Suprapubic skin (tissue), 4 donors: ENCODE measurements around the gene MBLAC1. TPM values are rescaled to one million over a fixed set of nuclear protein-coding genes. Genes with fewer than 3 reads are reported as not detected.

Experiments used
- DNase-seq, 2 donors: peaks; one replicate each; pipeline ENCODE4 v3.0.0-alpha.2; 2019; ENCODE audit warnings: low spot score in 2 of 2
- H3K27ac ChIP-seq: fragments of 200-600 bp; sonication (generic); one replicate; pipeline ENCODE4 v1.5.1; 2019
- H3K27me3 ChIP-seq: fragments of 200-600 bp; sonication (generic); one replicate; pipeline ENCODE4 v1.5.1; 2019
- H3K36me3 ChIP-seq: fragments of 200-600 bp; sonication (generic); one replicate; pipeline ENCODE4 v1.5.1; 2019
- H3K4me1 ChIP-seq: fragments of 200-600 bp; sonication (generic); one replicate; pipeline ENCODE4 v1.5.1; 2019
- H3K4me3 ChIP-seq: fragments of 200-600 bp; sonication (generic); one replicate; pipeline ENCODE4 v1.5.1; 2019; ENCODE audit warnings: mild to moderate bottlenecking
- H3K9me3 ChIP-seq: fragments of 200-600 bp; sonication (generic); one replicate; pipeline ENCODE4 v1.5.1; 2019
- EP300 ChIP-seq: sonication (generic); formaldehyde crosslinking; IDR thresholded peaks from one replicate; pipeline ENCODE4 v1.6.1; 2017; ENCODE audit warnings: antibody characterized with exemption
- POLR2A ChIP-seq, 2 donors: fragments of 450-650 bp; IDR thresholded peaks; one replicate each; pipeline ENCODE4 v1.6.1; 2017; ENCODE audit warnings: antibody characterized with exemption in 2 of 2, mild to moderate bottlenecking in 2 of 2, moderate library complexity in 2 of 2
- POLR2AphosphoS5 ChIP-seq, 3 donors: sonication (generic); formaldehyde crosslinking; IDR thresholded peaks; one replicate each; pipeline ENCODE4 v1.6.1; 2017; ENCODE audit warnings: antibody characterized with exemption in 3 of 3
- WGBS: methylation state at CpG from one replicate; pipeline ENCODE4 v1.1.5; 2018; 5-methylcytosine and 5-hydroxymethylcytosine counted together
- total RNA-seq, 4 donors: library from RNA; depleted of rRNA; stranded (reverse); fragments of >200 nt; gene quantifications; one replicate each; pipeline ENCODE4 v1.1.0, GENCODE V29; 2016
- TF ChIP-seq, protein P1 (sequence below), 2 donors: fragments of 200-600 bp in 1 of 2; fragments of 450-650 bp in 1 of 2; sonication (generic) in 1 of 2; IDR thresholded peaks; one replicate each; pipeline ENCODE4 v1.5.1; 2016 to 2019; ENCODE audit warnings: antibody characterized with exemption in 2 of 2, mild to moderate bottlenecking in 1 of 2, moderate library complexity in 1 of 2

Gene MBLAC1
- total RNA-seq, 4 donors from 2014 or later = 2.6 to 6.2 (median 3.6) TPM

DNA sequence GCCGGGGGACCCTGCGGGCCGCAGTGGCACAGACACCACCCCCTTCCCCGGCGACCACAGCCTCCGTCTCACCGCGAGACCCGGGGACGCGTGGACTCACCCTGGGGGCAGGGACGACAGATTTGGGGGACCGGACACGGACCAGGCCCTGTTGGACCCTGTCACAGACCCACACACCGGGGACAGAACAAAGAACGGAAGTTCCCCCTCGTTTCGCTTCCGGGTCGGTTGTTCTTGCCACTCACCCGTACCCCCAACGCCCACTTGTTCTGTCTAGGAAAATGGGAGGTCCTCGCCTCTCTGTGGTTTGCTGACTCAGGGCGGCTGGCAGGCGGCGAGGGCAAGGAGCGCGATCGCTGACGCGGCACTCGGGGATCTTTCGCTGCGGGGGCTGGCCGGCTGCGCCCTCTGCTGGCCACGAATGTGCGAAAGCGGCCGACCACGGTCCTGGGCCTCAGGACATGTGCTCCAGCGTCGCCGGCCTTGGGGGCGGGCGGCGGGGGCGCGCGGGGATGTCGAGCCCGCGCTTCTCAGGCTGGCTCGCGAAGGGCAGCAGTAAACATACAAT, 45.1 kb upstream of the MBLAC1 start, which contains the start of gene ZNF3:
Gene ZNF3 (minus strand): TSS at position 189 of the 568 bp plus-strand sequence. CDS start 4,366 bp downstream, outside the sequence.
- peaks cover 30% of the 10 kb centered on the region for H3K4me1 ChIP-seq
- H3K9me3 ChIP-seq = no peaks in the 10 kb centered on the region
- no peaks in the 10 kb centered on the region for H3K27me3 ChIP-seq
- peak within 1 kb of the TSS; percentile 90 for H3K27ac ChIP-seq
- TF ChIP-seq EP300 (no peak), POLR2AphosphoS5 (IDR thresholded peaks at IDR 0.05) (peak; percentile 59 to 97 (median 88)), POLR2A (IDR thresholded peaks at IDR 0.05) (peak; percentile 43 to 72)
- TF ChIP-seq, protein P1, sequence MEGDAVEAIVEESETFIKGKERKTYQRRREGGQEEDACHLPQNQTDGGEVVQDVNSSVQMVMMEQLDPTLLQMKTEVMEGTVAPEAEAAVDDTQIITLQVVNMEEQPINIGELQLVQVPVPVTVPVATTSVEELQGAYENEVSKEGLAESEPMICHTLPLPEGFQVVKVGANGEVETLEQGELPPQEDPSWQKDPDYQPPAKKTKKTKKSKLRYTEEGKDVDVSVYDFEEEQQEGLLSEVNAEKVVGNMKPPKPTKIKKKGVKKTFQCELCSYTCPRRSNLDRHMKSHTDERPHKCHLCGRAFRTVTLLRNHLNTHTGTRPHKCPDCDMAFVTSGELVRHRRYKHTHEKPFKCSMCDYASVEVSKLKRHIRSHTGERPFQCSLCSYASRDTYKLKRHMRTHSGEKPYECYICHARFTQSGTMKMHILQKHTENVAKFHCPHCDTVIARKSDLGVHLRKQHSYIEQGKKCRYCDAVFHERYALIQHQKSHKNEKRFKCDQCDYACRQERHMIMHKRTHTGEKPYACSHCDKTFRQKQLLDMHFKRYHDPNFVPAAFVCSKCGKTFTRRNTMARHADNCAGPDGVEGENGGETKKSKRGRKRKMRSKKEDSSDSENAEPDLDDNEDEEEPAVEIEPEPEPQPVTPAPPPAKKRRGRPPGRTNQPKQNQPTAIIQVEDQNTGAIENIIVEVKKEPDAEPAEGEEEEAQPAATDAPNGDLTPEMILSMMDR (IDR thresholded peaks at IDR 0.05) = peak; percentile 93 to 96
- 2% methylated on average over 30 of the region's 55 CpGs for WGBS
- H3K4me3 ChIP-seq = peak within 1 kb of the TSS; percentile 98
- H3K36me3 ChIP-seq = peaks cover 17% of the 10 kb centered on the region
- peak; percentile 99 for DNase-seq

DNA sequence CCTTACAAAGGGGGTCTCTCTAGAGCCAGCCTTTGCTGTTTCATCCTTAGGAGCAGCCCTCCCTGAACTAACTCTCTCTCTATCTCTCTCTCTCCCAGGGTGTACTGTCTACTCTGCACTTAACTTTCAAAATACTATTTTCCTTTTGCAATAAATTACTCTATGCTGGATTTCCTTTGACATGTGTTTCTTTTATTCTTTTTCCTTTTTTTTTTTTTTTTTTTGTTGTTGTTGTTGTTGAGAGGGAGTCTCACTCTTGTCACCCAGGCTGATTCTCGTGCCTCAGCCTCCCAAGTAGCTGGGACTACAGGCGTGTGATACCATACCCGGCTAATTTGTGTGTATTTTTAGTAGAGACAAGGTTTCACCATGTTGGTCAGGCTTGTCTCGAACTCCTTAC, 43.8 kb upstream of the MBLAC1 start:
- H3K4me1 ChIP-seq = peaks cover 30% of the 10 kb centered on the region
- H3K27ac ChIP-seq = no peak overlapping the region
- DNase-seq = no peak
- no peak overlapping the region for H3K4me3 ChIP-seq
- H3K27me3 ChIP-seq = no peaks in the 10 kb centered on the region
- peaks cover 10% of the 10 kb centered on the region for H3K36me3 ChIP-seq
- no peaks in the 10 kb centered on the region for H3K9me3 ChIP-seq
- TF ChIP-seq POLR2AphosphoS5 (IDR thresholded peaks at IDR 0.05) (no peak), POLR2A (IDR thresholded peaks at IDR 0.05) (no peak), EP300 (no peak)
- TF ChIP-seq, protein P1 (IDR thresholded peaks at IDR 0.05) = no peak
- WGBS = 77% methylated on average over 4 of the region's 4 CpGs

DNA sequence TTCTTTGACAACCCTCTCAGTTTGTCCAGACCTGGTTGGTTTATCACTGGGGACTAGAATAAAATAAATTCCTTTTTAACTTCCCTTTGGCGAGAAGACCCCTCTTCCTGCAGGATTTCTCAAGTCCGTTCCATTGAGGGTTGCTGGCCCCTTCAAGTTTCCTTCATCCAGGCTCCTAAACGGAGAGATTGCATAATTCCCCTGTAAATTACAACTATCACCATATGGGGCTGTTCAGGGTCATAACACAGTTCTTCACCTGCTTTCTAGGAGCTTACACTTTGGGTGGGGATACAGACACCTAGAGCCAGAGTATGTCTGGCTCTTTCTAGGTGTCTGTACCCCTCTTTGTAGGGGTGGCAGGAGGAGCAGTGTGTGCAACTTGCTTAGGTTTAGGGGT, 41.3 kb upstream of the MBLAC1 start:
- TF ChIP-seq POLR2A (IDR thresholded peaks at IDR 0.05) (no peak), POLR2AphosphoS5 (IDR thresholded peaks at IDR 0.05) (no peak), EP300 (no peak)
- TF ChIP-seq, protein P1 (IDR thresholded peaks at IDR 0.05) = no peak
- H3K36me3 ChIP-seq = peaks cover 2% of the 10 kb centered on the region
- no peak overlapping the region for H3K27ac ChIP-seq
- 67% methylated on average over 3 of the region's 3 CpGs for WGBS
- no peaks in the 10 kb centered on the region for H3K27me3 ChIP-seq
- no peak for DNase-seq
- H3K9me3 ChIP-seq = no peaks in the 10 kb centered on the region
- peaks cover 31% of the 10 kb centered on the region for H3K4me1 ChIP-seq
- H3K4me3 ChIP-seq = no peak overlapping the region

DNA sequence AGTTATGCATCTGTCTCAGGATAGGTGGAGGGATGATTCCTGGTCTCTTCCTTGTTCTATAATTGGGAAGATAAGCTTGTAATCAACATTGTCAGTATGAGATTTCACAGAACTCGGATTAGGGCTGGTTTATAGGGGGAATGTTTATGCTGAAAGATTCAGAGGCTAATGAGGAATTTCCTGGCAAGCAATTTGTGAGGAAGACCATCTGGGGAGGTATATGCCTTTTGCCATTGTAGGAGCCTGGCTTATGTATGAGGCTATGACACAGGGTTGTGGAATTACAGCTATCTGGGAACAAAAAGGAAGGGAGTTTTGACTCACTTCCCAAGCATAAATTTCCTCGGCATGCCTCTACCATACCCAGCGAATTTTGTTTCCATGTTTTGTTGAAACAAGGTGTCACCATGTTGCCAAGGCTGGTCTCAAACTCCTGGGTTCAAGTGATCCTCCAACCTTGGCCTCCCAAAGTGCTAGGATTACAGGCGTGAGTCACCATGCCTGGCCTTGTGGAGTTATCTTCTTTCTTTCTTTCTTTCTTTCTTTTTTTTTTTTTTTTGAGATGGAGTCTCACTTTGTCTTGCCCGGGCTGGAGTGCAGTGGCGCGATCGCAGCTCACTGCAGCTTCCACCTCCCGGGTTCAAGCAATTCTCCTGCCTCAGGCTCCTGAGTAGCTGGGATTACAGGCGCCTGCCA, 39.6 kb upstream of the MBLAC1 start:
- WGBS = 82% methylated on average over 10 of the region's 10 CpGs
- no peak overlapping the region for H3K27ac ChIP-seq
- no peak overlapping the region for H3K4me3 ChIP-seq
- no peaks in the 10 kb centered on the region for H3K9me3 ChIP-seq
- H3K4me1 ChIP-seq = peaks cover 23% of the 10 kb centered on the region
- H3K36me3 ChIP-seq = peaks cover 19% of the 10 kb centered on the region
- no peak for DNase-seq
- TF ChIP-seq POLR2AphosphoS5 (IDR thresholded peaks at IDR 0.05) = no peak
- no peak for TF ChIP-seq EP300
- no peak for TF ChIP-seq POLR2A (IDR thresholded peaks at IDR 0.05)
- TF ChIP-seq, protein P1 (IDR thresholded peaks at IDR 0.05) = no peak
- no peaks in the 10 kb centered on the region for H3K27me3 ChIP-seq

DNA sequence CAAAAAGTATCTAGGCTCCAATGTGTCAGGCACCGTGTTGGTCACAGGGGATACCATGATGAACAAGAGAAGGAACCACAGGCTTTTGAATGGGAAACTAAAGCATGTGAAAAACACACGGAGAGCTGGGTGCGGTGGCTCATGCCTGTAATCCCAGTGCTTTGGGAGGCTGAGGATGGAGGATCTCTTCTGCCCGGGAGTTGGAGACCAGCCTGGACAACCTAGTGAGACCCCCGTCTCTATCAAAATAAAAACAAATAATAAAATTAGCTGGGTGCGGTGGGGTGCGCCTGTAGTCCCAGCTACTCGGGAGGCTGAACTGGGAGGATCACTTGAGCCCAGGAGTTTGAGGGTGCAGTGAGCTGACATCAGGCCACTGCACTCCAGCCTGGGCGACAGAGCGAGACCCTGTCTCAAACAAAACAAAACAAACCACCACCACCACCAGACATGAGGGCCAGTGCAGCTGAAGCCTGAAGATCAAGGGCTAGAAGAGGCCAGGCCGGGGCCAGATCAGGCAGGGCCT, 38.6 kb upstream of the MBLAC1 start:
- Histone ChIP-seq H3K36me3 (peaks cover 29% of the 10 kb centered on the region), H3K27me3 (no peaks in the 10 kb centered on the region), H3K4me3 (peak overlapping the region; percentile 75), H3K4me1 (peaks cover 18% of the 10 kb centered on the region), H3K9me3 (no peaks in the 10 kb centered on the region), H3K27ac (peak overlapping the region; percentile 93)
- TF ChIP-seq POLR2AphosphoS5 (IDR thresholded peaks at IDR 0.05) (no peak), EP300 (no peak), POLR2A (IDR thresholded peaks at IDR 0.05) (no peak)
- TF ChIP-seq, protein P1 (IDR thresholded peaks at IDR 0.05) = no peak
- DNase-seq = no peak
- 79% methylated on average over 11 of the region's 11 CpGs for WGBS
